H4 (cell line): ENCODE measurements around the gene KCNJ5. TPM values are rescaled to one million over a fixed set of nuclear protein-coding genes. Genes with fewer than 3 reads are reported as not detected.
"Not testable (repeated sequence)": the region's sequence is repeated elsewhere in the genome, so short reads cannot be mapped to it uniquely, and the experiment has no call there.

Source experiments
- DNase-seq: peaks from one replicate; pipeline ENCODE4 v3.0.0-alpha.2; 2015; ENCODE audit warnings: low spot score
- total RNA-seq: library from RNA; depleted of rRNA; stranded (reverse); fragments of >200 nt; shearing (Covaris generic); gene quantifications from 2 replicates; pipeline ENCODE4 v1.2.3, GENCODE V29; 2014

Gene KCNJ5
- total RNA-seq, 1 experiment from 2014 or later, result not detected

DNA sequence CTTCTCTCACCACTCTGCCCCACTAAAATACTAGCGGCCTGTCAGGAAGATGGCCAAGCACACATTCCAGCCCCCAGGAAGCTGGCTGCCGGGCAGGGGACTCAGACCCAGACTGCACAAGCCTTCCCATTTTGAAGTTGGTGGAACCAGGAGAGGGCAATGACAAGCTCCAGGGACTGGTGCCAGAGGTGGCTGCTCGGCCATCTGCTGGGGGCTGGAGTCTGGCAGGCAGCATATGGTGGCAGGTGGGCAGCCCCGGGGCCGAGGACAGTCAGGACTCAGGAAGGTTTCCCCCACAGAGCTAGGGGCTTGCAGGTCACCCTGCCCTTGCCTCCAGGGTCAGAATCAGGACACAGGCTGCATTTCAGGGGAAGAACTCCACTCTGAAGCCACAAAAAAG lies 22.6 kb downstream of the KCNJ5 start:
- DNase-seq, result no peak

DNA sequence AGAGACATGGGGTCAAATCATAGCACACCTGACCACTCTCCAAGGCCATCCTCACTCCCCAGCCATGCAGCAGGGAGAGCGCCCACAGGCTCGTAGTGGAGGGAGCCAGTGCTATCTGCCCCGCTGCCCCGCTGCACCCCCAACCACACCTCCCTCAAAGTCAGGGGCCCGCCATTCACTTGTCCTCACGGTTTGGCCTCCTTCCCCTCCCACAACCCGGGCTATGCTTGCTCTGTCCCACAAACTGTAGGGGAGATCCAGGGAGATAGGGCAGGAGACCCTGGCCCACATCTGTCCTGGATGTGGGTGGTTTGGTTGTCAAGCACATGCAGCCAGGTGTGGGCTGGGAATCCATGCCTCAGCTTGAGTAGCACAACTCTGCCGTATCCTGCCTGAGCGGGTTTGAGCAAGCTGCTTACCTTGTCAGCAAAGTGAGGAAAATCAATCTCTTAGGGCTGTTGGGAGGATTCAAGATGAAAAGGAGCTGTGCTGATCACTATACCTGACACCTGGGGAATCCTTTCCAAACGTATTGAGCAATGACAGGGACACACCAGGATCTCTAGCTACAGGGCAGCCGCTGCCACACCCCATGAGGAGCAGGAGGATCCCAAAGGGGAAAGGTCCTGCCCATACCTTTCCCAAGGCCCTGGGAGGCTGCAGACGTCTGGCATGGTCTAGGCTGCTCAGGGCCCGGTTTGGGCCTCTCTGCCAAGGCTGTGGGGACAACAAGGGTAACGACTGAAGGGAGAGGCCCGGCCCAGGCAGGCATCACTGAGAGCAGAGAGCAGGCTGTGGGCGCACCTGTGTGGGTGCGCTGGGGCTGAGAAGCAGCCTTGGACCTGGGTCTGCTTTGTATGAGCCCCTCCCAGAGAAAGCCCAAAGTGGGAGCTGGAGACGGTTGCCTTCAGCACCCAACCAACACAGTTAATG lies 23.3 kb downstream of the KCNJ5 start:
- no peak for DNase-seq

DNA sequence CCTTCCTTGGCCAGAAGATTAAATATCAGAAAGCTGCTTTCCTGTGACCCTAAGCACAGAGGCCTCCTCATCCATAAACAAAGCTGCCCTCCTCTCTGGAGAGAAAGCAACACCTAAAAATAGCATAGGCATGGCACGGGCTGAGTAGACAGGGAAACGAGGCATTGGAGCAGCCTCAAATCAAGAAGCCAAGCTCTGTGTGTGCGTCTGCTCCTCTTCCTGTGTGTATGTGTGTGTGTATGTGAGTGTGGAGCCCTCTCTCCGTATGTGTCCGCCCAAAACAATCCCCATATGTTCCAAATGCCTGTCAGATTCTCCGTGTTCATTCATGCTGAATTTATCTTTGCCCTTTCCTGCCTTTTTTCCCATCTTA lies 24.0 kb downstream of the KCNJ5 start:
- DNase-seq, result no peak

DNA sequence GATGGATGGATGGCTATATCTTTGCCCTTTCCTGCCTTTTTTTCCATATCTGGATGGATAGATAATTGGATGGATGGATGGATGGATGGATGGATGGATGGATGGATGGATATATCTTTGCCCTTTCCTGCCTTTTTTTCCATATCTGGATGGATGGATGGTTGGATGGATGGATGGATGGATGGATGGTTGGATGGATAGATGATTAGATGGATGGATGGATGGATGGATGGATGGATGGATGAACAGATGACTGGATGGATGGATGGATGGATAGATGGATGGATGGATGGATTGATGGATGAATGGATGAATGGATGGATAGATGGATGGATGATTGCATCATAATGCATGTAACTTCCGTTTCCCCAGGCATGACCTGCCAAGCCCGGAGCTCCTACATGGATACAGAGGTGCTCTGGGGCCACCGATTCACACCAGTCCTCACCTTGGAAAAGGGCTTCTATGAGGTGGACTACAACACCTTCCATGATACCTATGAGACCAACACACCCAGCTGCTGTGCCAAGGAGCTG lies 24.9 kb downstream of the KCNJ5 start:
- DNase-seq, result no peak

DNA sequence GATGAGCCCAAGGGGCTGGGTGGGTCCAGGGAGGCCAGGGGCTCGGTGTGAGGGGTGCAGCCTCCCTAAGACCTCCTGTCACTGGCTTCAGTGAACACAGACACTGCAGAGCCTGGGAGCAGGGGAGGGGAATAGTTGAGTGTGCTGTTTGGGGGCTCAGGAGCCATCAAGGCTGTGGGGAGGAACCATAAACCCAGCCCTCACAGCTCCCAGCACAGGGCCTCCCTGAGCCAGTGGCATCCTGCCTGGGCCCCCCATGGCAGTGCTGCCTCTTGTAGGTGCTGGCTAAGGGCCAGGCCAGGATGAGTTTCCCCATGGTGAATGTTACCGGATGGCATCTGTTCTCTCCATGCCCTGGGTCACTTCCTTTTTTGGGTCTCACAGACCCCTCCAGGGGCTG lies 25.5 kb downstream of the KCNJ5 start:
- no peak for DNase-seq

DNA sequence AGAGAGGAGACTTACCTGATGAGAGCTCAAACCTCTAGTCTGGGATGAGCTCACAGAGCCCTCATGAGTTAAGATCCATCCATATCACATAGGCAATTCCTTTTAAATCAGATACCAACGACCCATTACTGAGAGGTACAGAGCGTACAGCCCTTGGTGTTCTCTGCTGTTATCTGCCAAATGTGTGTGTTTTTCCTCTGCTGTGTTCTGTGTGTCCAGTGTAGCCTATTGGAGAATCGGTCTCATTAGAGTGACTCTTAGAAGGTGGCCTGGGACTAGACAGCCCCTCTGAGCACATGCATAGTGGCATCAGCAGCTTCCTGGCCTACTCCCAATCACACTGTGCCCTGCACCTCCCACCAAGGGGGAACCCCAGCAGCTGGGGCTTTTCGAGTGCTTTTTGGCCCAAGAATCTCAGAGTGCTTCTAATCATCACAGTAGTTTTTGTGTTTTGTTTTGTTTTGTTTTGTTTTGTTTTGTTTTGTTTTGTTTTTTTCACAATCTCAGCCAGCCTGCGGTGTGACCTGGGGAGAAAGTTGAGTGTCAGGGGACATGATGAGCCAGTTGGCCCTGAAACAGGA lies 26.1 kb downstream of the KCNJ5 start:
- no peak for DNase-seq

DNA sequence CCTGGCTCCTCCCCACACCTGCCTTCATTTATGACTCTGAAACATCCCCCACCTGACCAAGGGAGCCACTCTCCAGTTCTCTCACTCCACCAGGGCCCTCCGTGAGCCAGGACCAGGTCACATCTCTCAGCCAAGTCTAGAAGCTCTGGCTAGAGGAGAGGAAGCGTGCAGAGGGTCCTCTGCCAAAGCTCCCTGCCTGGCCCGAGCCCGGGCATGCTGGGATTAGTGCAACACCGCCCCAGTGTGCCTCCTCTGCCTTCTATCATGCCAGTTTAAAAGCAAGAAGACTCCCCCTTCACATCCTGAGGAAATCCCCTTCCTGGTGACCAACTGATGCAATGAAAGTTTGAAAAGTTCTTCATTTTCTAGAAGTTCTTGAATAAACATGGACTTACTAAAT lies 28.1 kb downstream of the KCNJ5 start:
- DNase-seq, result no peak

DNA sequence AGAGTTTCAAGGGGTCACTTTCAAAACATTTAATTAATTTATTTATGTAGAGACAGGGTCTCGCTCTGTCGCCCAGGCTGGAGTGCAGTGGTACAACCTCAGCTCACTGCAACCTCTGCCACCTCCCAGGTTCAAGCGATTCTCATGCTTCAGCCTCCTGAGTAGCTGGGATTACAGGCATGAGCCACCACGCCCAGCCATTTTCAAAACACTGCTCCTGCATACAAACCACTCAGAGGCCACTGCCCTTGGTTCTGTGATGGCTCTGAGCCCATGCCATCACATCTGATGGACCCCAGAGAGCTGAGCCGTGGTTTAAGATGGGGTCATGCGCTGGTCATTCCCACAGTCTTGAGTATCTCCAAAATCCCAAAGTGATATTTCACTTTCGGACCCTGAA lies 28.5 kb downstream of the KCNJ5 start:
- not testable (repeated sequence) for DNase-seq

DNA sequence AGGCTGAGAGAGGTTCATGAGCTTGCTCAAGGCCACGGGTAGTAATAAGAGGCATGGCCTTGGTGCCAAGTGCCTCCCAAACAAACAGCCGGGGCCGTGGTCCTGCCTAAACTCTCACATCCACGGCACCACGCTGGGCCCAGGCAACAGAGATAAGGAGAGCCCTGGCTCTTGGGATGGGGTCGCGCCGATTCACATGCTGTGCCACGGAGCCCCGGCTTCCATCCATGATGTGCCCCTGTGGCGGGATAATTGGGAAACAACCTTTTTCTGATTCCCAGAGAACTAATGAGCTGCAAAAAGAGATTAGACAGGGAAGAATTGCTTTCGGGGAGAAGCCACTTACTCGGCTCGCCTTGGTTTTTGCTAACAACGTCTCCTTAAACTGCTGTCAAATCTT lies 29.5 kb downstream of the KCNJ5 start:
- DNase-seq, result no peak

DNA sequence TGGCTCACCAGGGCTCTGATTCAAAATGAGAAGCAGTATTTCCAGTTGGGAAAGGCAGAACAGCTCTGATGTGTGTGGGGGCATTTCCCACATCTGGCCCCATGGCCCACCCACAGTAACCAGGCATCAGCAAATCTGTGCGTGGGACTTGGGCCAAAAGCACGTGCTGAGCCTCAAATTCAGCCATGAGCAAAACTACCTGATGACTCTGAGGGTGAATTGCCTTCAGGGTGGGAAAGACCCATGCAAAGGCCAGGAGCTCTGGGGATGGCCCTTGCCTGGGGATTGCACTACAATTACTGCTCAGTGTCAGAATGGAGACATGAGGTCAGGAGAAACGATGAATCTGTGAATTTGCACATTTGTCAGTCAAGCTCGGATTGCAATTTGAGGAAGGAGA lies 30.6 kb downstream of the KCNJ5 start:
- no peak for DNase-seq

DNA sequence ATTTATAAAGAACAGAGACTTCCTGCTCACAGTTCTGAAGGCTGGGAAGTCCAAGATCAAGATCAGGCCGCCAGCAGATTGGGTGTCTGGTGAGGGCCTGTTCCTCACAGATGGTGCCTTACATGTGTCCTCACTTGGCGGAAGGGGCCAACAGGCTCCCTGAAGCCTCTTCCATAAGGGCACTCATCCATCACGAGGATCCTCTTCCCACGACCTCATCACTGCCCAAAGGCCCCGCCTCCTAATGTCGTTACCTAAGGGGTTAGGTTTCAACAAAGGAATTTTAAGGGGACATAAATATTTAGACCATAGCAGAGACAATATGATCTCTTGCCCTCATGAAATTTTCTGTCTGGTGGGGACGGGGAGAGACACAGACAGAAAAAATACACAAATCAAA lies 32.9 kb downstream of the KCNJ5 start:
- DNase-seq, result no peak

DNA sequence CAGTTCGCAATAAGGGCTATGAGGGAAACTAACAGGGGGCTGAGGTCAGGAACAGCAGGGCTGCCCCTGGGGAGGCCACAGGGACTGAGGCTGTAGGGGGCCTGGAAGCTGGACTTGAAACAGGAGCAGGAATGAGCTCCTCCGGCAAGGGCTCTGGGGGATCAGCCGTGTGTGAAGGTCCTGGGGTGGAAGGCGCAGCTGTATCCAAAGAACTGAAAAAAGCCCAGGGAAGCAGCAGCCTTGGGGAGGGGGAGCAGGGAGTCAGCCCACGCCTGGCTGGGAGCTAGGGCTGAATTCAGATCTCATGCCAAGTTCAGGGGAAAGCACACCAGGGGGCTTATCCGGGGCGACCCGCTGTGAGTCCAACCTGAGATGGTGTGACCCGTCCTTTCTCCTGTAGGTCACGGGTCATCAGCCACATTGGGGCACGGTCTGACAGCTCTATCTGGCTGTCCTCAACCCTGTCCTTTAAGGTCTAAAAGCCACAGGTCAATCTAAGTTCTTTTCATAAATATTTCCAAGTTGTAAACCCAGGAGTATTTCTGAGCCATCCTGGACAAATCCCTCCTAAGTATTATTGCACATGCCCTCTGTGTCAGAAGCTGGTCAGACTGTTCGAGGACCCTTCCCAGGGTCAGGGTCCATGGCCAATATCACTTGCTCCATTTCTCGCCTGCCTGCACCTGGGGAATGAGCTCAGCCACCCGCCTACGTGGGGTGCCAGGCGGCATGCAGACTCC lies 33.5 kb downstream of the KCNJ5 start:
- no peak for DNase-seq

DNA sequence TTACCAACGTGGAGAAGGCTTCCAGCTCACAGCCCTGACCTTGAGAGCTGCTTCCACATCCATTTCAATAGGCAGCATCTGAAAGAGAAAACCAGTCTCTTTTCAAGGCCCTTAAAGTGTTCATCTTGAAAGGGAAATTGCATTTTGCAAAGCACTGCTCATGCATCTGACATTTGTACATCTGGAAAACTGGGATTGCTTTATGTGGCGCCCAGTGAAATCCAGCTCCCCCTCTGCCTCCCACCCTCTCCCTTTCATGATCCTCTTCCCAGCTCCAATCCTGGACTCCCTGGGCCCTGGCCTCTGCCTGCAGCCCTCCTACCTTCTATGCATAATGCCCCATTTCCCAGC lies 34.1 kb downstream of the KCNJ5 start:
- no peak for DNase-seq

DNA sequence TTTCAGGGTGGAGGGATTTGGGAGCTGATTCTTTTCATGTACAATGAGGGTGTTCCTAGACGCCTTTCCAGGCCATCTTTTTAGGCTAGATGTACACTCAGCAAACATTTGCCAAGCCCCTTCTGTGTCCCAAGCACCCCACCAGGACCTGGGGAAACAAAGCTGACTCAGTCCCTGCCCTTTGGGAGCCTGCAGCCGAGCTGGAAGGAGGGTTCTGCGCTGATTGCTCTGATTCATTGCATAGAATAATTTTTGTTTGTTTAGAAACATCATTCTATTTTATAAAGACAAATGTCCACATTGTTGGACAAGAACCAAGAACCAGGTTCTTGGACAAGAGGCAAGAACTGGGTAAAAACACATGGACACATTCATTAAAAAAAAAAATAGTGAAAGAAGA lies 34.8 kb downstream of the KCNJ5 start:
- DNase-seq, result no peak

DNA sequence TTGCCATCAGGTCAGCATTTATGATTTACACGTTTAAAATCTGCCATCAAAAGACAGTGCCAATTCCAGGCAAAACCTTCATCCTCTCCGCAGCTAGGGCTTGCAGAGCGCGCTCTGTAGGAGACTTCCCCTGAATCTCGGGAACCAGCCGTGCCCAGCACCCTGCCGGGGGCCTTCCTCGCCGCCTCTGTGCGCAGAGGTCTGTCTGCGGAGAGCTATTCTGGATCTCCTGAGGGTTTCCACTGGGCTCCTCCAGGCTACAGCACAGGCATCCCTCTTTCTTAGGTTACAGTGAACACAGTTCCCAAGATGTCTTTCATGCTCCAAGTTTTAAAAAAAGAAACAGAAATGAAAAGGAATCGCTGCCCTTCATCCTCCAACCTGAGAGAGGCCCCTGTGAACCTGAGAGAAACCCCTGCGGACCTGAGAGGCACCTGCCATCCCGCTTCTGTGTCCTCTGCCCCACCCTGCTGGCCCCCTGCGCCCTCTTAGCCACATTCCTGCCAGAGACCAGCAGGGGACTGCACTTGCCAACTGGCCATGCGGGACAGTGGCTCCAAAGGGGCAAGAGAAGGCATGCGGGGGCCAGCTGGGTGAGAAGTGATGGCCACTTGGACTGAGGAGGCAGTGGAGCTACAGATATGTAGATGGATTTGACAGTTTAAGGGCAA lies 35.4 kb downstream of the KCNJ5 start:
- no peak for DNase-seq

DNA sequence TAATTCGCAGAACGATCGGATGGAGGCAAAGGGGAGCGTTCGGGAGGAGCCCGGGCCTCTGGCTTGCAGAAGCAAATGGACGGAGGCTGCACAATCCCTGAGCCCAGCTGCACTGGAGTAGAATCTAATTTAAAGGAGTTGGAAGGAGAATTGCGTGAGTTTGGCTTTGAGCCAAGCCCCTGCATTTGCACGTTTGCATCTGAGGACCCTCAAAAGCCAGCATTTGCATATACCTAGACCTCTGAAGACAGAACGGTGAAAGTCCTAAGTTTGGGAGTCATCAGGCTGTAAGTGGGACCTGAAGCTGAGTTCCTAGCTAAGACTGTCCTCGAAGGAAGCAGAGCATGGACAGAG lies 35.9 kb downstream of the KCNJ5 start:
- no peak for DNase-seq

DNA sequence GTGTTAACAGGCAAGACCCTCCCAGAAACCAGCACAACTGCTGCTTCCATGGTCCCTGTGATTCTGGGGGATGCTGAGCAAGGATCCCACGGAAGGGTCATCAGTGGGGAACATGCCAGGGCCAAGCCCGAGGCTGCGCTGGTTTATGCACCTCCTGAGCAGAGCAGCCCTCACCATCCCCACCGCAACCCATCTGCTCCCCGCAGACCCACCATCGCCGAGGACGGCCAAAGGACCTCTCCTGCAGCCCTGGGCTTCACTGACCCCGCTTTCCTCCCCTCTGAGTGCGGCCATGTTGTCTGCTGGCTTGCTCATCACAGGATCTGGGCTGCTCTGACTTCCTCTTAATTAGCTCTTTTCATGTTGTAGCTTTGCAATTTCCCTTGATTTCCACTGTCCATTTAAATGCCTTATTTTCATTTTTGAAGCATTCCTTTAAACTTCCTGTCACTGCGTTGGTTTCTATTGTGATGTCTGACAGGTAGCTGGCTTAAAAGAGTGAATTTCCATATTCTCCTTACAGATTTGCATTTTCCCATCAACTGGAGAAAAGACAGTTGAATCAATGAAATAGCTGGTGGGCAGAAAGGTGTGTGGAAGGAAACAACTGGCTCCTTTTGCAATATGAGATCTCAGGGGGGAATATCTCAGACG lies 36.7 kb downstream of the KCNJ5 start:
- no peak for DNase-seq

DNA sequence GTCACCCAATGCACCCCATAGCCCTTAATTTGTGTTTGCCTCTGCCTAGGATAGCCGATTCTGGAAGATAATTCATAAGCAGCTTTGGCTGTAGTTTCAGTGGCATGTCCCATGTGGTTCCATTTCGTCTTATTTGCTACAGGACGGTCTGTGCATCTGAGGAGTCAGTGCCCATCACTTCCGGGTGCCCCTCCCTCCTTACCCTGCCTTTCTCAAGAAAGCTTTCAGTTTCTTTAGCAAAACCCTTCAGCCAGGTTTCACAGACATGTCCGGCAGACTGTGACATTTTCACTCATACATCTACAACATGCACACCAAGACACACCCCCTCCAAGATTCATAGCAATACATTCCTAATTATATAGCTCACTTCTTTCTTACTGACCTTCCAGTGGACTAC lies 37.2 kb downstream of the KCNJ5 start:
- DNase-seq, result no peak

DNA sequence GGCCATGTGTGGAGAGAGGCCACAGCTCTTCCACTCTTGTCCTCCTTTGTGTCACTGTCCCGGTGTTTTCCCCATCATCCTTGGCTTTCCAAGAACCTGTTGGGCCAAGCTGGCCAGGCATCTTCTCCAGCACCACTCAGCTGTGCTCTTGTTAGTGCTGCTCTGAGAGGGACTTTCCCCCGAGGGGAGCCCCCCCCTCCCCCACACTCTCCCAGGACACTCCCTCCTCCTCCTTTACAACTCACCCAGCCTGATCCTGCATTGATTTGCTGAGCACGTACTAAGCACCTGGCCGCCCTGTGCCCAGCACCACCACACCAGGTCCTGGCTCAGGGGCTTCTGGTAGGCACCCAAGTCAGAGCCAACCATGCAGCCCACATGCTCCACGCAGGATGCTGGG lies 38.3 kb downstream of the KCNJ5 start:
- no peak for DNase-seq

DNA sequence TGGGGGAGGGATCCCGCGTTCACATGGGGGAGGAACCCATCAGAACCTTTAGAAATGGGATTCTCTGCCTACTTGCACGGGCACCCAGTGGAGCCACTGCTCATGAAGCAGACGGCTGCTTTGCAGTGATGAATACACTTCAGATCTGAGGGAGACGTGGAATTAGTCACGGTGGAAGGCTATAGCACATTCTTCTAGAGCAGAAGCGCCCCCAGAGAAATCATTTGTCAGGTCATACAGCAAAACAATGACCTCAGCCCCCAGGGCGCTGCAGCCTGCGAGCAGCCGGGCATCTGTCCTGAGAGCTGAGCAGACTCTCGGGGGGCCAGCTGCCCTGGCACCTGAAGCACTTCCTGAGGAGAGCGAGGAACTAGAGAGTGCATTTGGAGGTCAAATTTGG lies 38.8 kb downstream of the KCNJ5 start:
- no peak for DNase-seq

DNA sequence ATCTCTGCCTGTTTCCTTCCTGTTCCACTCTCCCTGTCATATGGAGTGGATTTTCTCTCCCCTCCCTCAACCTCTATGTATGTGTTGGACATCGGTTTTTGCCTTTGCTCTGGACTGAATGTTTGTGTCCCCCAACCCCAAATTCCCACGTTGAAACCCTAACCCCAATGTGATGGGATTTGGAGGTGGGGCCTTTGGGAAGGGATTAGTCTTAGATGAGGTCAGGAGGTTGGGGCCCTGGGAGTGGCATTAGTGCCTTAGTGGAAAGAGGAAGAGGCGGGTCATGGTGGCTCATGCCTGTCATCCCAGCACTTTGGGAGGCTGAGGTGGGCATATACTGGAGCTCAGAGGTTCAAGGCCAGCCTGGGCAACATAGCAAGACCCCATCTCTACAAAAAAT lies 39.9 kb downstream of the KCNJ5 start:
- no peak for DNase-seq

DNA sequence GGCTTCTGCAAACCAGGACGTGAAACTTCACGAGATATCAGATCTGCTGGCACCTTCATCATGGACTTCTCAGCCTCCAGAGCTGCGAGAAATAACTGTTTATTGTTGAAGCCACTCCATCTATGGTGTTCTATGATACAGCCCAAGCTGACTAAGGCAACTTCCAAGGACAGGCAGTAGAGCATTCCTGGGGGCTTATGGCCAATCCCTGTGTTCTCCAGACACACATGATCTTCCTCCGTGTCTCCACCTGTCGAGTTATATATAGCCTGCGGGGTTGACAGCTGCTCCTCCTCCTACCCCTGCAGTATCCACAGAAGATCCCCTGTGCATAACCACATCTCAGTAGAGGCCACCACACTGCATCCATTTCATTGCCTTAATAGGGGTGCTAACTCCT lies 40.5 kb downstream of the KCNJ5 start:
- DNase-seq, result no peak
